ENCODE measurements around the gene MESD.

DNA sequence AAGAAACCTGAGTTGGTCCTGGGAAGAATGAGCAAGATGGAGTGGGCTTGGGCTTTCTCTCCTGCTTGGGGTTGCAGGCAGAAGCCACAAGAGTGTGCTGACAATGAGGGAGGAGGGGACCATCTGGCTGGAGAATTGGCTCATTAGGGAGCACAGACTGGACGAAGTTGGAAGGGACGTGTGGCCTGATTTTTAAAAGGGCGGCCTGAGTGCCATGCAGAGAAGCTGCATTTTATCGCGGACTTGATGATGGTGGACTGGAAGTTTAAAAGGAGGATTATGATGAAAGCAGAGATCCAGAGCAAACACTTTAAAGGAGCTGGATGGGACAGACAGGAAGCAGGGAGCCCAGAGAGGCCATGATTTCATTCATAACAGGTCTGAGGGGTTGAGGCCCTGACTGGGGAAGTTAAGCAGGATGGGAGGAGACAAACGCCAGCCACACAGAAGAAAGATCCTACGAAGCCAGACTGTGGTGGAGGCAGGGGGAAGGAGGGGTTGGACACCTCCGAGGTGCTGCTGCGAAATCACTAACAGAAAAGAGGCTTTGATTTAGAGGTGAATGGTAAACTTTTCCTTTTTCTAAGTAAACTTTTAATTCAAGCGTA is 34.8 kb upstream of the MESD start:
- no peak for TF ChIP-seq CTCF (conservative IDR thresholded peaks at IDR 0.05 in 1 of 2, IDR thresholded peaks at IDR 0.05 in 1 of 2; ENCODE audit: extremely low read depth in 1 of 2, insufficient read depth in 1 of 2, low read depth in 1 of 2, low read length in 2 of 2)
- TF ChIP-seq EZH2 (IDR thresholded peaks at IDR 0.05; ENCODE audit: borderline replicate concordance, low read length) = no peak
